ENCODE results near the gene SST. TPM values are rescaled to one million over a fixed set of nuclear protein-coding genes. Genes with fewer than 3 reads are reported as not detected.

SST gene
- total and polyA plus RNA-seq, 2 of the 8 experiments (the other 6 are each of a cell fraction or from before 2014, with no cell fraction given): 0.50 TPM; not detected in 1

DNA sequence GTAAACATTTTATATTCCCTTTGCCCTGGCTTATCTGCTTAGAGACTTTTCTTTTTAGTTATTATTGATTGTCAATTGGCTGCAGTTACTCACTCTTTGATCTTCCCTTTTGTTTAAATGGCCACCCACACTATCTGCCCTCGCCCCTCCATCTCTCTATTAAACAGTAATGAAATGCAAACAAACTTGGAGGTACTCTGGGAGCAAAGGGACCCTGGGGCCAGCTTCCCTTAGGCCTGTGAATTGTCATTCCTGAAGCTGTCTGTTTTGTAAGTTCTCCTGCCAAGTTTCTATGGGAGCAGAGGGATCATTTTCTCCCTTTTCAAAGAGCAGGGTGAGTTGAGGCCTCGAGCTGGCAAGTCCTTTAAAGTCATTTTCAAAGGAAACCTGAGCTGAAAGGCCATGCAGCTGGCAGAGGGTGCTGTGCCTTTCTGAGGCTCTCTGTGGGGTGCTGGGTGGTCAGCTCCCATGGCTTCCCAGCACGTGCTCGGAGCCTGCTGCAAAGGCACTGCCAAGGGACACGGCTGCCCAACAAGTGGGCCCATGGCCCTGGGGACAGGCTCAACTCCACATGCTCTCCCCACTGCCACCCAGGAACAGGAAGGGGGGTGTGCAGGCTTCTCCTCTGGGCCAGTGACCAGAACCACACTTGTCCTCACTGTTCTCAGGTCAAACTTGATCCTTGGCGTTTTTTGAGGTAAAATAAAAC lies 49.6 kb upstream of the SST start:
- FAIRE-seq (no peak), DNase-seq (ENCODE audit: low read depth in 1 of 2, low spot score in 2 of 2) (no peak)
- Histone ChIP-seq H4K20me1 (replicated peaks in 1 of 2; ENCODE audit: control insufficient read depth in 1 of 2, insufficient read depth in 2 of 2, low read length in 2 of 2) (no peaks in the 10 kb centered on the region), H3K9ac (replicated peaks in 1 of 4; ENCODE audit: extremely low read depth in 1 of 4, low read depth in 3 of 4, low read length in 3 of 4) (no peak overlapping the region), H3K23ac (ENCODE audit: insufficient read length) (no peak overlapping the region), H4K5ac (ENCODE audit: insufficient read length, low read depth, low read length) (peak overlapping the region; percentile 10), H3K56ac (replicated peaks; ENCODE audit: insufficient read length, low read depth, low read length) (no peak overlapping the region), H4K91ac (replicated peaks; ENCODE audit: insufficient read length, low read length) (peak overlapping the region; percentile 22), H2AK5ac (ENCODE audit: low read depth, low read length) (no peak overlapping the region), H2BK120ac (replicated peaks; ENCODE audit: low read depth, low read length) (no peak overlapping the region), H2BK5ac (ENCODE audit: low read depth, low read length) (peak overlapping the region; percentile 86; the same call in 1 of the 2 replicates), H2BK15ac (ENCODE audit: low read length) (peak overlapping the region; percentile 65), H3K4me1 (replicated peaks in 1 of 4; ENCODE audit: control insufficient read depth in 3 of 4, insufficient read depth in 4 of 4, low read length in 3 of 4) (peaks cover 0 to 13% (median 4%) of the 10 kb centered on the region in 4 experiments; a peak in 6 of 7 replicates), H3K4me3 (ENCODE audit: extremely low read depth in 1 of 4, insufficient read depth in 2 of 4, low read depth in 3 of 4, low read length in 4 of 4) (no peak overlapping the region), H2BK12ac (ENCODE audit: low read depth, low read length) (no peak overlapping the region), H3K14ac (ENCODE audit: insufficient read length) (no peak overlapping the region), H3K4ac (replicated peaks; ENCODE audit: insufficient read length, low read depth, low read length) (no peak overlapping the region), H3K18ac (ENCODE audit: extremely low read depth, low read length) (peak overlapping the region; percentile 54), H3K79me2 (ENCODE audit: control insufficient read depth in 1 of 2, insufficient read depth in 2 of 2, low read length in 2 of 2) (no peaks in the 10 kb centered on the region), H2AFZ (ENCODE audit: low read length) (no peak overlapping the region), H3K9me3 (ENCODE audit: insufficient read depth in 2 of 2, low read depth in 1 of 2, low read length in 1 of 2) (no peaks in the 10 kb centered on the region), H3K23me2 (ENCODE audit: low read depth, low read length) (no peaks in the 10 kb centered on the region), H4K8ac (ENCODE audit: extremely low read depth, insufficient read depth, low read length) (no peak overlapping the region), H3K79me1 (ENCODE audit: low read depth, low read length) (no peaks in the 10 kb centered on the region), H3K4me2 (ENCODE audit: insufficient read depth in 1 of 2, low read depth in 2 of 2, low read length in 2 of 2) (no peak overlapping the region; a peak in 1 of 4 replicates), H3K27me3 (replicated peaks in 1 of 4; ENCODE audit: control insufficient read depth in 3 of 4, extremely low read depth in 1 of 4, insufficient read depth in 3 of 4, low read length in 3 of 4) (no peaks in the 10 kb centered on the region), H3K27ac (ENCODE audit: low read depth, low read length) (no peak overlapping the region), H3K36me3 (ENCODE audit: control insufficient read depth in 2 of 4, insufficient read depth in 4 of 4, low read length in 3 of 4) (peaks cover 0 to 25% (median 3%) of the 10 kb centered on the region in 4 experiments; a peak in 5 of 8 replicates), H2BK20ac (ENCODE audit: low read length) (0 out of 2 replicates have a peak overlapping the region, but pooled peaks have one; percentile 80)
- TF ChIP-seq BRCA1 (IDR thresholded peaks at IDR 0.05; ENCODE audit: low read depth, low read length): no peak
- TF ChIP-seq HDAC2 (IDR thresholded peaks at IDR 0.05; ENCODE audit: borderline replicate concordance in 1 of 2, low read depth in 2 of 2, low read length in 2 of 2): 0 out of 4 replicates have a peak, but pooled peaks of 1 of the 2 experiments have one; percentile 24
- no peak for TF ChIP-seq EZH2 (IDR thresholded peaks at IDR 0.05; ENCODE audit: low read depth, low read length, severe bottlenecking)
- no peak for TF ChIP-seq RBBP5 (IDR thresholded peaks at IDR 0.05; ENCODE audit: borderline replicate concordance, low read depth, low read length)
- no peak for TF ChIP-seq CHD1 (IDR thresholded peaks at IDR 0.05; ENCODE audit: low read depth, low read length)
- TF ChIP-seq NANOG (IDR thresholded peaks at IDR 0.05; ENCODE audit: insufficient read depth, low read depth, low read length, poor library complexity, severe bottlenecking): no peak
- TF ChIP-seq, protein P1, sequence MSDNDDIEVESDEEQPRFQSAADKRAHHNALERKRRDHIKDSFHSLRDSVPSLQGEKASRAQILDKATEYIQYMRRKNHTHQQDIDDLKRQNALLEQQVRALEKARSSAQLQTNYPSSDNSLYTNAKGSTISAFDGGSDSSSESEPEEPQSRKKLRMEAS (IDR thresholded peaks at IDR 0.05): peak; percentile 86
- TF ChIP-seq, protein P2, sequence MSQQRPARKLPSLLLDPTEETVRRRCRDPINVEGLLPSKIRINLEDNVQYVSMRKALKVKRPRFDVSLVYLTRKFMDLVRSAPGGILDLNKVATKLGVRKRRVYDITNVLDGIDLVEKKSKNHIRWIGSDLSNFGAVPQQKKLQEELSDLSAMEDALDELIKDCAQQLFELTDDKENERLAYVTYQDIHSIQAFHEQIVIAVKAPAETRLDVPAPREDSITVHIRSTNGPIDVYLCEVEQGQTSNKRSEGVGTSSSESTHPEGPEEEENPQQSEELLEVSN (IDR thresholded peaks at IDR 0.05): peak; percentile 57
- TF ChIP-seq YY1 (IDR thresholded peaks at IDR 0.05; ENCODE audit: low read depth, low read length): no peak
- no peak for TF ChIP-seq SIRT6 (IDR thresholded peaks at IDR 0.05; ENCODE audit: low read length)
- ChIA-PET CTCF (ENCODE audit: partially characterized antibody) (interaction anchor here (0.6 to 23.0 kb wide), 17 partner anchors 9 to 1236 kb away, joined by 3 to 280 read pairs (median 4); partner anchors contain the start of genes BCL6 and RTP2), POLR2A (ENCODE audit: partially characterized antibody) (no interaction called here)
- WGBS, 2 experiments (ENCODE audit: extremely low coverage in 1 of 2, insufficient coverage in 1 of 2, insufficient read length in 1 of 2, insufficient replicate concordance in 2 of 2, low coverage in 1 of 2, low lambda C conversion rate in 2 of 2, missing lambda C conversion rate in 1 of 2): 60% methylated on average over 6 of the region's 6 CpGs; no CpG with 5 or more reads in 1 of the 2 experiments
